Activated CD4-positive, alpha-beta T cell treated with anti-CD3 and anti-CD28 coated beads, Interleukin-10, Interleukin-2, amounts not matched to agents 100 ng/mL and 50 ng/mL, durations not matched to agents 16 hours and 8 hours (primary cell): Measurements from ENCODE around the gene RB1.
"Not testable (repeated sequence)": the region's sequence is repeated elsewhere in the genome, so short reads cannot be mapped to it uniquely, and the experiment has no call there.

Experiments used
- DNase-seq: peaks from one replicate; pipeline ENCODE4 v3.0.0-alpha.2; 2020

The RB1 gene

GRCh38 chr13:48299591-48299990 is 4.0 kb upstream of the RB1 start:
- no peak for DNase-seq

- DNase-seq: no peak
Observed at GRCh38 chr13:48302871-48303358, 636 bp upstream of the RB1 start.

- DNase-seq: peak; percentile 33
Observed at GRCh38 chr13:48304143-48304876, 759 bp downstream of the RB1 start.

GRCh38 chr13:48311223-48311622 is 7.7 kb downstream of the RB1 start:
- no peak for DNase-seq

- no peak for DNase-seq
Observed at GRCh38 chr13:48315969-48316650, 12.6 kb downstream of the RB1 start.

- DNase-seq: no peak
Observed at GRCh38 chr13:48316826-48317510, 13.4 kb downstream of the RB1 start.

GRCh38 chr13:48317511-48318376 is 14.2 kb downstream of the RB1 start:
- DNase-seq: no peak

GRCh38 chr13:48318377-48318811 is 14.8 kb downstream of the RB1 start:
- no peak for DNase-seq

- no peak for DNase-seq
Observed at GRCh38 chr13:48318821-48319511, 15.4 kb downstream of the RB1 start.

- DNase-seq: no peak
Observed at GRCh38 chr13:48319531-48320398, 16.2 kb downstream of the RB1 start.

- no peak for DNase-seq
Observed at GRCh38 chr13:48320399-48320790, 16.8 kb downstream of the RB1 start.

- DNase-seq: no peak
Observed at GRCh38 chr13:48320891-48321510, 17.4 kb downstream of the RB1 start.

- no peak for DNase-seq
Observed at GRCh38 chr13:48322294-48322693, 18.7 kb downstream of the RB1 start.

GRCh38 chr13:48333976-48334375 is 30.4 kb downstream of the RB1 start:
- DNase-seq: no peak

GRCh38 chr13:48334534-48335127 is 31.1 kb downstream of the RB1 start:
- peak; percentile 52 for DNase-seq

GRCh38 chr13:48339198-48339597 is 35.6 kb downstream of the RB1 start:
- DNase-seq: not testable (repeated sequence)

GRCh38 chr13:48344264-48344663 is 40.7 kb downstream of the RB1 start:
- DNase-seq: no peak

- peak; percentile 75 for DNase-seq
Observed at GRCh38 chr13:48346583-48346982, 43.0 kb downstream of the RB1 start.

- DNase-seq: no peak
Observed at GRCh38 chr13:48349525-48349924, 46.0 kb downstream of the RB1 start.

- no peak for DNase-seq
Observed at GRCh38 chr13:48353590-48353989, 50.0 kb downstream of the RB1 start.
